Measurements from ENCODE around the gene SIGLECL1. TPM values are rescaled to one million over a fixed set of nuclear protein-coding genes. Genes with fewer than 3 reads are reported as not detected.

The SIGLECL1 gene
- total RNA-seq, 1 donor from 2014 or later = not detected

DNA sequence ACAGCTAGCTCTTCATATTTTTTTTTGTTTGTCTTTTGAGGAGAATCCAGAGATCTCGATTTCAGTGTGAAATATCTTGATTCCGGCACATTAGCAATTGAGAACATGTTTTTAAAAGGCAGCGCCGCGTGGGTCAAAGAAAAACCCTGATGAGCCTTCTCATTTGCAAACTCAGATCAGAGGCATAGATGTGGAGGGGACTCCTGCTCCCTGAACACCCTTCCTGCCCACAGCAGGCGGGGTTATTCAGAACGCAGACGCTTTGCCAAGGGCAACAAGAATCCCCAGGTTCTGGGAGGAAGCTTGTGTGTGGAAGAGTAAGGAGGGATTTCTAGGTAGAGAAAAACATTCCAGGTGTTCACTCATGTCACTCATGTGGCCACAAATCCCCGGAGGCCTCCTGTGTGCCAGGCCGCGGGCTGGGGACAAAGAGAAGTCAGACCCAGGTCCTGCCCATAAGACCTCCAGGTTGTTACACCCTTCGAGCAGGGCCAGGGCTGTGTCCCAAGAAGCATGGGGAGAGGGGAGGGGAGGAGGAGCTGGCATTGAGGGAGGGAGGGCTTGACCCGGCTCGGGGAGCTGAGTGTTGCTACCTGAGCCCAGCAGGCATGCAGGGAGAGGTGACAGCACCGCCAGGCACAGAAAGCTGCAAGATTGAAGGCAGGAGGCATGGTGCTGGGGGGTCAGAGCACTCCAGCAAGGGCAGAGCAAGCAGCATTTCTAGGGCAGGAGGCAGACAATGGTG lies 44.7 kb downstream of the SIGLECL1 start:
- DNase-seq (ENCODE audit: low spot score) = no peak
- ATAC-seq = no peak

DNA sequence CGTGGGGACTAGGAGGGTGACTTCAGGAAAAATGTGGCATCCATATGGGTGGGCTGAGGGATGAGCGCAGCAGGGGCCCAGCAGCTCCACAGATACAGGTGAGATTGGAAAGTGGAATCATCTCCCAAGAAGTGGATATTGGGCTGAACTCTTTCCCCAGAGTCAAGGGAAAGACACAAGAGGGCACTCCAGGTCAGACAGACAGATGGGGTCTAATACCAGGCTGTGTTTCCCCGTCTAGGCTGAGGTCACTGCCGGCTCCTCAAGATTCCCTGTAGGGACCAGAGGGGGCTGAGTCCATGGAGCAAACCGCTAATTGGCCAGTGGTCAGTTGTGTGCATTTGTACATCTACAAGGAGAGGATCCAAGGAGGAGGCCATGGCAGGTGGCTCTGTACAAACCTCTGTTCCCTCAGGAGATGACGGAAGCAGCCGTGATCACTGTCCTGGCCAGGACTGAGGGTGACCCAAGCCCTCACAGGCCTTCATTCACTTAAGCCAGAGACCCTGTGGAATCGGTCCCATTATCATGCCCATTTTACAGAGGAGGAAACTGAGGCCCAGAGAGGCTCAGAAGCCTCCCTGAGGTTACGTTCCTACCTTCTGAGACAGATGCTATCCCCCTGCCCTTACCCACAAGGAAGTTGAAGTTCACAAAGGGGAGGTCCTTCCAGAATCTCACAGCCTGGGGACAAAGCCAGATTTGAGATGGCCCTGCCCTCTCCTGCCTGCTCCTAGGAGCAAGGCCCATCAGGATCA lies 45.6 kb downstream of the SIGLECL1 start:
- DNase-seq (ENCODE audit: low spot score) (no peak), ATAC-seq (no peak)

DNA sequence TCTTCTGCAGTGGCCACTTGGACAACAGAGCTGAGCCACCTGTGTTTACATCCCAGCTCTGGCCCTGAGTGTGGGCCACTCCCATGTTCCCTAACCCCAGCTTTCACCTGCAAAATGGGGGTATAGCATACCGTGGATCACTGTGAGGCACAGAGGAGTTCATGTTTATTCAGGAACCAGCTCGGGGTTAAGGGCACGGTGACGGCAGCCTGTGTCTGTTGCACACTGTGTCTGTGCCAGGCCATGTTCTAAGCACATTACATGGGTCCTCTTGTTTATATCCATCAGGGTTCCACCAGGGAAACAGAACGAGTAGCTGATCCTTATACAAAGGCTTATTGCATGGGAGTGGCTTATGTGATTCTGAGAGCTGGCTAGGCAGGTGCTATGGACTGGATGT lies 46.5 kb downstream of the SIGLECL1 start:
- ATAC-seq (no peak), DNase-seq (ENCODE audit: low spot score) (no peak)

DNA sequence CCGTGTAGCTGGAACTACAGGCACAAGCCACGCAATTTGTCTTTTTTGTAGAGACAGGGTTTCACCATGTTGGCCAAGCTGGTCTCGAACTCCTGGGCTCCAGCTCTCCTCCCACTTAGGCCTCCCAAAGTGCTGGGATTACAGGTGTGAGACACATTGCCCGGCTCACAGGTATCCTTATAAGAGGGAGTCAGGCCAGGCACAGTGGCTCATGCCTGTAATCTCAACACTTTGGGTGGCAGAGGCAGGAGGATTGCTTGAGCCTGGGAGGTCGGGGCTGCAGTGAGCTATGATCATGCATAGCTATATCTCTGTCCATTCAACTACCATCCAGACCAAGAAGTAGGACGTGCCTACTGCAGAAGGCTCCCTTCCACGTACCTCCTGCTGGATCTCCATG lies 50.4 kb downstream of the SIGLECL1 start:
- ATAC-seq = no peak
- DNase-seq (ENCODE audit: low spot score) = no peak

DNA sequence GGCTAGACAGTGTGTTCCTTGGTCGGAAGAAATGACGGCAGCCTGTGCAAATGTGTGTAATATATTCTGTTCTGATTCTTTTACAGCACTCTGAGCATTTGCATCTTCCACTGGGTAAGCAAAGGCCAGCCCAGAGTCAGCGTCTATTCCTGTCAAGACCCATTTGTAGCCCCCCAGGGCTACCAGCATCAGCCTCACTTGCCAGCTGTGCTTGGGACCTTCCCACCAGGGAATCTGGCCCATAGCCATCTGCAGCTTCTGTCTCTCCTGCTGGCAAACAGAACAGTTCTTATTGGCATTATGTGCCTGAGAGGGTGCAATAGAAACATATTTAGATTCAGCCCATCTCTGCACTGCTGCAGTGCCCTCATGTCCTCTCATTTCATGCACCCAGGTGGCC lies 54.6 kb downstream of the SIGLECL1 start:
- ATAC-seq = no peak
- DNase-seq (ENCODE audit: low spot score) = no peak

DNA sequence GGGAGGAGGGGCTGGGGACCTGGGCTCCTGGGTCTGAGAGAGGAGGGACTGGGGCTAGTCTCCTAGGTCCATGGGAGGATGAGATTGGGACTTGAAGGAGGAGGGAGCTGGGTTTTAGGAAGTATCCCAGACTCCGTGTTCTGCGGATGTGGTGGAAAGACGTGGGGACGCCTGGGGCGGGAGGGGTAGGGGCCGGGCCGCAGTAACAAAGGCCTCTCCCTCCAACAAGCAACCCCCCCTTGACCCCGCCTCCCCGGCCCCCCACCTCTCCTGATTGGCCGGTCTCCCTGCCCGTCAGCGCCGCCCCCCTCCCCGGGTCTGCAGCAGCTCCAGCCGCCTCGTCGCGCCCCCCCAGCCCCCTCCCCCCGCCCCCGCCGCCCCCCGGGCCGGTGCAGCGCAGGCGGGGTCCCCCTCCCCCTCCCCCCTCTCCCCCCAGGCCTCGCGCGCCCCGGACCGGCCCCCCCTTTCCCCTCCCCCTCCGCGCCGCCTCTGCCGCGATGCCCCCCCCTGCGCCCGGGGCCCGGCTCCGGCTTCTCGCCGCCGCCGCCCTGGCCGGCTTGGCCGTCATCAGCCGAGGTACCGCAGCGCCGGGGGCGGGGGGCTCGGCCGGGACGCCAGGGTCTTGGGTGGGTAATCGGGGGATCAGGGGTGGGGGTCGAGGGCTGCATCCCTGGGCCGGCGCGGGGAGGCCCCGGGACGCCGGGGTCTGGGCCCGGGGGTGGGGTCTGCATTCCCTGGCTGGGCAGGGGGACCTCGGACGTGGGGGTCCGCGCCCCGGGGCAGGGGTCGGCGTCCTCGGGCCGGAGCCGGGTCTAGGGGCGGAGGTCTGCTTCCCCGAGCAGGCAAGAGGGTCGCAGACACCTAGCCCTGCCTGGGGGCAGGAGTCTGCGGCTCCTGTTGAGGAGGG lies 60.7 kb downstream of the SIGLECL1 start, which contains the start of gene IGLON5:
Gene IGLON5, plus strand, starts transcription at position 294 of the 907 bp plus-strand sequence. Its CDS starts 204 bp downstream, at position 498.
- ATAC-seq = no peak

DNA sequence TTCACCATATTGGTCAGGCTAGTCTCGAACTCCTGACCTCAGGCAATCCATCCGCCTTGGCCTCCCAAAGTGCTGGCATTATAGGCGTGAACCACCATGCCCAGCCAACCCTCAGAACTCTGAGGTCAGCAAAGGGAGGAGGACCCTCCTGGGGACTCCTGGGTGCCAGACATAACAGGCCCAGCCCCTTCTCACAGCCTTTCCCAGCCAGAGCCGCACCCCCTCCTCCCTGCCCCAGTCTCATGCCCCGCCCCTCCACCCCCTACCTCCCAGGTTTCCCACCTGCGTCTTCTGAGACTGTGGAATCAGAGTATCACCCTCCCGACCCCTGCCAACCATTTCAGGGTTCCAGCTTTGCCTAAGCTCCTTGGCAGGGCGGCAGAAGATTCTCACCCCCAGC lies 65.8 kb downstream of the SIGLECL1 start:
- DNase-seq (ENCODE audit: low spot score) = no peak
- no peak for ATAC-seq

More for the DNA sequence above, 60.7 kb downstream of the SIGLECL1 start, which contains the start of gene IGLON5:
- DNase-seq (ENCODE audit: low spot score) = no peak

DNA sequence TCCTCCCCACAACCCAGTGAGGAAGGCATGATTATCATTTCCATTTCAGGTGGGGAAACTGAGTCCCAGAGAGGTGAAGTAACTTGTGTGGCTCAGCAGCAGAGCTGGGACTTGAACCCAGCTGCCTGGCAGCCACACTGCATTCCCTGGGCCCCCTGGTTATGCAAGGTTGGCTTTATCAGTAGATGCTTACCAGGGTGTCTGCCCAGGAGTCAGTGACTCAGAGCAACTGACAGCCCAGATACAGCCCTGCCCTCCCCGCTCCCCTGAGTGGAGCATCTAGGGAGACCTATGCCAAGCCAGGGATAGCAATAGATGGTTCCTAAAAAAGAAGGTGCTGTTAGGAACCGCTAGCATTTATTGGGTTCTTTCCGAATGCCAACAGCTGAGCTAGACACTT lies 66.5 kb downstream of the SIGLECL1 start:
- ATAC-seq (no peak), DNase-seq (ENCODE audit: low spot score) (no peak)

DNA sequence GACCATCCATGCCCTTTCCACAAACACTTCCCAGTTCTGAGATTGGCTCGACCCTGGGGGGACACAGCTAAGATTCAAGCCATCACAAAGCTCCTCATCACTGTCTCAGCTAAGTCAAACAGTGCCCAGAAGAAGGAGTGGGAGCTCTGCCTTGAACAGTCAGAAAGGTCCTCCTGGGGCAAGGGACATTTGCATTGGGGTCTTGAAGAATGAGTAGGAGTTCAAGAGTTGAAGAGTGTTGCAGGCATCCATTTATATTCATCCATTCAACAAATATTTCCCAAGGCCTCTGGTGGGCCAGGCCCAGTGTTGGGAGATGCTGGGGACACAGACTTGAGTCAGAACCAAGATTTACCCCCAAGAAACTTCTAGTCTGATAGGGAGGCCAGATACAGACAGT lies 67.1 kb downstream of the SIGLECL1 start:
- ATAC-seq (no peak), DNase-seq (ENCODE audit: low spot score) (no peak)

Other genes with a start within 250 kb of the SIGLECL1 start
- not detected for gene KLK8, start 249.5 kb upstream of the SIGLECL1 start, total RNA-seq
- not detected for gene KLK10, start 231.4 kb upstream of the SIGLECL1 start, total RNA-seq
- gene KLK11, start 224.5 kb upstream of the SIGLECL1 start, total RNA-seq = not detected
- not detected for gene KLK12, start 216.1 kb upstream of the SIGLECL1 start, total RNA-seq
- gene KLK13, start 186.0 kb upstream of the SIGLECL1 start, total RNA-seq = not detected
- gene KLK14, start 168.2 kb upstream of the SIGLECL1 start, total RNA-seq = not detected
- 4.4 TPM for gene CTU1, start 142.7 kb upstream of the SIGLECL1 start, total RNA-seq
- gene SIGLEC9, start 126.2 kb upstream of the SIGLECL1 start, total RNA-seq = 4.8 TPM
- gene SIGLEC7, start 108.8 kb upstream of the SIGLECL1 start, total RNA-seq = 3.8 TPM
- 3.4 TPM for gene CD33, start 26.0 kb upstream of the SIGLECL1 start, total RNA-seq
- 0.86 TPM for gene IGLON5, start 60.6 kb downstream of the SIGLECL1 start, total RNA-seq
- gene VSIG10L, start 91.1 kb downstream of the SIGLECL1 start, total RNA-seq = 1.8 TPM
- gene ETFB, start 115.3 kb downstream of the SIGLECL1 start, total RNA-seq = 378 TPM
- gene CLDND2, start 117.9 kb downstream of the SIGLECL1 start, total RNA-seq = not detected
- 1.7 TPM for gene NKG7, start 121.6 kb downstream of the SIGLECL1 start, total RNA-seq
- gene LIM2, start 136.9 kb downstream of the SIGLECL1 start, total RNA-seq = not detected
- gene C19orf84, start 139.5 kb downstream of the SIGLECL1 start, total RNA-seq = not detected
- gene SIGLEC10, start 166.6 kb downstream of the SIGLECL1 start, total RNA-seq = 3.2 TPM
- gene SIGLEC8, start 207.4 kb downstream of the SIGLECL1 start, total RNA-seq = 1.1 TPM
- gene CEACAM18, start 227.5 kb downstream of the SIGLECL1 start, total RNA-seq = not detected